GM18507 (cell line): ENCODE results near the gene JAKMIP1.
"Not testable (repeated sequence)": the region's sequence is repeated elsewhere in the genome, so short reads cannot be mapped to it uniquely, and the experiment has no call there.

Source experiments
- DNase-seq: peaks from one replicate; pipeline ENCODE4 v3.0.0; 2011; ENCODE audit warnings: low read depth; ENCODE audit not compliant: insufficient read length; ENCODE audit errors: extremely low spot score
- FAIRE-seq: peaks from 2 replicates; lab custom pipeline; 2011; peaks lifted over from hg19 to GRCh38; lab: Jason Lieb, UNC

JAKMIP1 gene

DNA sequence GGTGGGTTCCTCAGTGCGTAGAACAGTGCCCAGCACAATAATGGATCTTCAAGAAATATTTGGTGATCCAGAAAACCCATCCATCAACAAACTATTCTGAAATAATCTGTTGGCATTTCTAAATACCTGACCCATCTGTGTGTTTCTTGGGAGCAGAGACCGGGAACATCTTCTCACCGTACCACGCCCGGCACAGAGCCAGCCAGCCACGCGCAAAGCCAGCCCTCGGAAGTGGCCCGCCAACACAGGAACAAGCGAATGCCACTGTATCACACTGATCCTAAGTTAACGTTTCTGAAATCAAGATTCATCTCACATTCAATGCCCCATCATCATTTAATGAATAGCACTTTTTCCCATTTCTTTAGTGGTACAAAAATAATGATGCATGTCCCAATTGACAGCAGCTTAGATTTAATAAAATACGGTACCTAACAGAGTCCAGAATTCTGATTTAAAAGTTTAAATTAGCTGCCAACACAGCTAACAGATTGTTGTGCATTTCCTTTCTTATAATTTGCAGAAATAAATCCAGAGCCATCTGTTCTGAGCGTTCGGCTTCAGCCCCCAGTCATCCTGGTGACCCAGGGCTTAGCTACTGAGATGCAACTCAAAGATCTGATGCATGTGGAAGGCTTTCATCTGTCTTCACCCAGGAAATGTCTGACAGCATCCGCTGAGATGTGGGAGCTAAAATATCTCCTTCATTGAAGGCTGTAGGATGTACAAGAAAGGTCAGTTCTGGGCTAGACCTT lies 44.2 kb downstream of the JAKMIP1 start:
- no peak for DNase-seq
- FAIRE-seq, result no peak

- FAIRE-seq (no peak), DNase-seq (no peak)
These were observed 45.5 kb downstream of the JAKMIP1 start for GRCh38 chr4:6154875-6155274.

GRCh38 chr4:6153874-6154273 lies 46.5 kb downstream of the JAKMIP1 start:
- DNase-seq, result no peak
- no peak for FAIRE-seq

GRCh38 chr4:6152869-6153705 lies 47.3 kb downstream of the JAKMIP1 start:
- DNase-seq, result no peak
- no peak for FAIRE-seq

GRCh38 chr4:6150046-6150735 lies 50.2 kb downstream of the JAKMIP1 start:
- no peak for DNase-seq
- no peak for FAIRE-seq

- FAIRE-seq, result no peak
- DNase-seq, result no peak
These were observed 51.7 kb downstream of the JAKMIP1 start for GRCh38 chr4:6148506-6149205.

- DNase-seq (no peak), FAIRE-seq (no peak)
These were observed 52.9 kb downstream of the JAKMIP1 start for GRCh38 chr4:6147441-6147840.

DNA sequence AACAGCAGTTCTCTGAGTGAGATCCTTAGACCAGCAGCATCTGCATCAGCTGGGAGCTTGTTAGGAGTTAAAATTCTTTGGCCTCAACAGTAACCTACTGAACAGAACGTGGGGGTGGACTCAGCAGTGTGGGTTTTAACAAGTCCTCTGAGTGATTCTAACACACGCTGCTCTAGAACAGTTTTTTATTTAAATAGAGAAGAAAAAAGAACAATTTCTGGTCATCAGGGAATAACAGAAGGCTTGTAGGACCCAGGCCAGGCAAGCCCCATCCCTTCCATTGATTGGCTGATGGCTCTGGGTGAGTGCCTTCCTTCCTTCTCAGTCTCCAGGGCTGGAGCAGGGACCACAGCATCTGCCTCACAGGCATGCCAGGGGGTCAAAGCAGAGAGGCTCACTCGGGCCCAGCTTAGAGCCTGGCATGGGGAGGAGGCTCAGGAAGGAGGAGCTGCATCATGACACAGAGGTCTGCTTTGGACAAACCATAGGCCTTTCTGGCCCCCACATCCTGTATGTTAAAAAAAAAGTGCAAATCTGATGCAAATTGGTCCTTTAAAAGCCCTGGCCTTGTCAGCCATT lies 56.7 kb downstream of the JAKMIP1 start:
- DNase-seq (no peak), FAIRE-seq (no peak)

DNA sequence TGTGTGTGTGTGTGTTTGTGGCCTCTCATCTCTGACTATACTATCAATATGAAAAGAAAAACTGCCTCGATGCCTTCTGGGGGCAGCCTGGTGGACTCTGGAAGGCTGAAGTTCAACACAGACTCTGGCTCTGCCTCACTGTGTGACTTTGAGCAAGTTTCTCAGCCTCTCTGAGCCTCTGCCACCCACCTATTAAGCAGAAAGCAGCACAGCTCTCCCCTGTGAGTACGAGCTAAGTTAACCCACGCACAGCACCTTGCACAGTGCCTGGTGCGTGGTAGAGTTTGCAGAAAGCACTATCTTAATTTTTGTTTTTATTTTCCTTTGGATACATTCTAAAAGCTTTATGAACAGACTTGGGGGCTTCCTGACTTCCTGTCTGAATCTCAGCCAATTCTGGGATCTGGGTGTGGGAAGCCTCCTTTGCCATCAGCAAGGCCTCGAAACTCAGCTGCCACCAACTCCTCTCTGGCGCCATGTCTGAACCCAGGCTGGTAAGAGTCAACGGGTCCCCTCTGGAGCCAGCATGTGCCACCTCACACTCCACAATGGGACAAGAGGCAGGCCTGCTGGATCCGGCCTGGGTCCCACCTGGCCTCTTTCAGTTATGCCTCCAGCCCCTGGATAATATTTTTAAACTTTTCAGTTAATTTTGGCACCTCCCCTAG lies 57.3 kb downstream of the JAKMIP1 start:
- FAIRE-seq (no peak), DNase-seq (no peak)

- DNase-seq, result no peak
- no peak for FAIRE-seq
These were observed 57.8 kb downstream of the JAKMIP1 start for GRCh38 chr4:6142511-6142910.

- FAIRE-seq (no peak), DNase-seq (no peak)
These were observed 58.8 kb downstream of the JAKMIP1 start for GRCh38 chr4:6141554-6141953.

GRCh38 chr4:6141021-6141420 lies 59.3 kb downstream of the JAKMIP1 start:
- DNase-seq, FAIRE-seq: not testable (repeated sequence)

- FAIRE-seq (no peak), DNase-seq (no peak)
These were observed 62.6 kb downstream of the JAKMIP1 start for GRCh38 chr4:6137747-6138135.

- FAIRE-seq, result no peak
- no peak for DNase-seq
These were observed 63.2 kb downstream of the JAKMIP1 start for GRCh38 chr4:6137027-6137746.

DNA sequence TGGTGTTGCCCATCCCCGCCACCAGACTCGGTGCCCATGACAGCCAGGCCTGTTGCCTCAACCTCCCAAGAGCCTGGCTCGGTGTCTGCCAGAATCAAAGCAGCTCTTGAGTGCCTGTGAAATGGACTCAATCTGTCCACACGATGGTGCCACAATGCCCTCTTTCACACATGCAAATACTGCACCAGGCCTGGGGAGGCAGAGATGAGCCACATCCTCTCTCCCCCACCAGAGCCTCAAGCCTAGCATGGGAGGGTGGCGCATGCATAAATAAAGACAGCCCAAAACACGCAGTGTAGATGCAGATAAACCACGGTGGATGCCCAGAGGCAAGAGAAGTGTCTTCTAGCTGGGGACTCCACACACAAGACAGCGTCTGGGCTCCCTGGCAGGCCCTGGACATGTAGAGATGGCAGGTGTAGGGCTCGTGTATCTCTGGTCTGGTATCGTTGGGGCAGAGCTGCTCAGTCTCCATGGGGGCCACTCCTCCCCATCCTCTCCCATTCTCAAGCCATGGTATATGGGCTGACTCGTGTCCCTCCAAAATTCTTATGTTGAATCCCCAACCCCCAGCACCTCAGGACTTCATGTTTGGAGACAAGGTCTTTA lies 65.6 kb downstream of the JAKMIP1 start:
- FAIRE-seq (peak; percentile 81), DNase-seq (peak; percentile 53)

- DNase-seq, result no peak
- FAIRE-seq, result no peak
These were observed 67.6 kb downstream of the JAKMIP1 start for GRCh38 chr4:6132716-6133115.

DNA sequence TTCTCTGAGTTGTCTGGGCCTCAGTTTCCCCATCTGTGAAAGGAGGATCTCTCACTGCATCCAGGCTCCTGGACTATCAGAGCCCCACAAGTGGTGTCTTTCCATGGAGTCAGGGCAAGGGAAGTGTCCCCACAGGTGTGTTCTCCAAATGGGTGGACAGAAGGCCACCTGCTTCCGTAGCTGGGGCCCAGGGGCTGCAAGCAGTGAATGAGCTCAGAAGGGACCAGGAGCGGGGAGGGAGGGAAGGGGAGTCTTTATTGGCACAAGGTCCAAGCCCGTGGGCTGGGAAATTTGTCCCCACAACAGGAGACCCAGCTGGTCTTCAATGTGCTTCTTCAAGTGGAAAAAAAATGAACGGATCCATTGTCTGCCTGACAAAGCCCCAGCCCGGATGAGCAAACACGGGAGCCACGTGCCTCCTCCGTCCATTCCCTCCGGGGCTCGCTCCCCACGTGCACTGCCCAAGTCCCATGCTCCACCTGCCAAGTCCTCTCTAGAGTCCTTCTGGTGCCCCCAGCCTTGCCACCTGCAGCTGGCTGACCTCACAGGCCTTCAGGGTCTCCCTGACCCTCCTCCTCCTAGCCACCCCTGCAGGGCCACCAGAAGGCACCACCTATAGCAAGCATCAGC lies 72.0 kb downstream of the JAKMIP1 start:
- no peak for FAIRE-seq

More for the DNA sequence above, 72.0 kb downstream of the JAKMIP1 start:
- no peak for DNase-seq
